NCI-H2107 treated with DMSO at 0.1 percent for 48 hours (cell line): ENCODE data around the gene DDX5.

Experiments
- DNase-seq: peaks from one replicate; lab custom pipeline; 2025; ENCODE audit not compliant: unreplicated experiment; lab: John Stamatoyannopoulos, UW

DDX5 gene

GRCh38 chr17:64448665-64449512 lies 57.2 kb downstream of the DDX5 start, which contains the start of gene MILR1:
TSS of gene MILR1 (plus strand) at chr17:64449115. CDS start at chr17:64449169, 54 bp downstream.
- DNase-seq, result no peak
